NCI-H460 (cell line): Measurements from ENCODE around the gene CCDC74B. TPM values are rescaled to one million over a fixed set of nuclear protein-coding genes. Genes with fewer than 3 reads are reported as not detected.
"Not testable (repeated sequence)": the region's sequence is repeated elsewhere in the genome, so short reads cannot be mapped to it uniquely, and the experiment has no call there.

Experiments
- DNase-seq: peaks from one replicate; pipeline ENCODE4 v3.0.0-alpha.2; 2016; ENCODE audit warnings: low read depth; ENCODE audit errors: extremely low read depth
- polyA plus RNA-seq: library from polyadenylated mRNA; depleted of rRNA; stranded (reverse); fragments of >200 nt; gene quantifications from 2 replicates; pipeline ENCODE4 v1.2.3, GENCODE V29; 2014; cell fraction: nucleus; rRNA removed
- total RNA-seq: library from RNA; depleted of rRNA; stranded (reverse); fragments of >200 nt; shearing (Covaris generic); gene quantifications from 2 replicates; pipeline ENCODE4 v1.2.3, GENCODE V29; 2014; rRNA removed

The CCDC74B gene
- 5.5 and 6.6 TPM in 2 replicates for total RNA-seq
- 68.4 and 95.3 TPM in 2 replicates for polyA plus RNA-seq

DNA sequence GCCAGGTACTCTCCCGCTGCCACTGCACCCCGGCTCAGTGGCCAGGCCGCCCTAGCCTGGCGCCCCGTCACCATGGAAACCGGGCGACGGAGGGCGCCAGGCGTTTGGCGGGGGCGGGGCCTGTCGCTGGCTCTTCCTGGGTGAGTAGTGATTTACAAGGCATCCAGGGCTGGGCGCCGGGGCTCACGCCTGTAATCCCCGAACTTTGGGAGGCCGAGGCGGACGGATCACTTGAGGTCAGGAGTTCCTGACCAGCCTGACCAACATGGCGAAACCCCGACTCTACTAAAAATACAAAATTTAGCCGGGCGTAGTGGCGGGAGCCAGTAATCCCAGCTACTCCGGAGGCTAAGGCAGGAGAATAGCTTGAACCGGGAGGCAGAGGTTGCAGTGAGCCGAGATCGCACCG lies at the start of gene CCDC74B:
Gene CCDC74B (minus strand): TSS at position 107 of the 409 bp plus-strand sequence. CDS start 116 bp downstream, outside the sequence.
- DNase-seq: peak; percentile 38

DNA sequence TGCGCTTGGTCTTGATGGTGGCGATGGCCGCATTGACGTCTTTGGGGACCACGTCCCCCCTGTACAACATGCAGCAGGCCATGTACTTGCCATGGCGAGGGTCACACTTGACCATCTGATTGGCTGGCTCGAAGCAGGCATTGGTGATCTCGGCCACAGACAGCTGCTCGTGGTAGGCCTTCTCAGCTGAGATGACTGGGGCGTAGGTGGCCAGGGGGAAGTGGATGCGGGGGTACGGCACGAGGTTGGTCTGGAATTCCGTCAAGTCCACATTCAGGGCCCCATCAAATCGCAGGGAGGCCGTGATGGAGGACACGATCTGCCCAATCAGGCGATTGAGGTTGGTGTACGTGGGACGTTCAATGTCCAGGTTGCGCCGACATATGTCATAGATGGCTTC lies 48.9 kb upstream of the CCDC74B start:
- DNase-seq: not testable (repeated sequence)

DNA sequence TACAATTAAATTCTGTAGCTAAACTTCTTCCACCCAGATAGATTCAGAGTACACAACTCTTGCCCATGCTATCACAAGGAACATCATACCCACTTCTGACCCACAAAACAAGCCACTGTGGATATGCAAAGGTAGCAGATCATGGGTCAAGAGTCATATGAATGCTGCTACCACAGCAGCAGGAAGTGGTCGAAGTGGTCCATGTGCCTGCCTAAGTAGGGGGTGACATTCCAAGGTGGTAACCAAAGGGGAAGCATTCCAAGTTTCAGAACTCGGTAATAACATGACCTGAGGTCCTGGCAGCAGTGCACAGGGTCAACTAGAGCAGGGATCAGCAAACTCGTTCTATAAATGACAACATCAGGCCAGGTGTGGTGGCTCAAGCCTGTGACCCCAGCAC lies 47.5 kb upstream of the CCDC74B start:
- not testable (repeated sequence) for DNase-seq

DNA sequence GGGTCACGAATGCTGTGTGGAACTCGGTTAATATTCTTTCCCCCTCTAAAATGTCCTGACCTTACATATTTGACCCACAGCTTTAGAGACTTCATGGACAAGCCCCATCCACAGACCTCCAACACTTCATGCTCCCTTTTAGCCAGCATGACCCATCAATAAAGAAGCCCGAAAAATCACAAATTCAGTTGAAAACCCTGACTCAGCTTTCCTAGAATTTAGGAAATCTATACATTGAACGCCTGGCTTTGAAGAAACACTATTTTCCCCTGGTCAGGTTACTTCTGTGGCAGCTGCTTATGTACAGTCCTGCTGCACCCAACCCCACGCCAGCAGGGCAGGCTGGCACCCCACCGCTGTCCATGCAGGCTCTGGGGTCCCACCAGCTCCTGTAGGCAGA lies 46.4 kb upstream of the CCDC74B start:
- DNase-seq: not testable (repeated sequence)

DNA sequence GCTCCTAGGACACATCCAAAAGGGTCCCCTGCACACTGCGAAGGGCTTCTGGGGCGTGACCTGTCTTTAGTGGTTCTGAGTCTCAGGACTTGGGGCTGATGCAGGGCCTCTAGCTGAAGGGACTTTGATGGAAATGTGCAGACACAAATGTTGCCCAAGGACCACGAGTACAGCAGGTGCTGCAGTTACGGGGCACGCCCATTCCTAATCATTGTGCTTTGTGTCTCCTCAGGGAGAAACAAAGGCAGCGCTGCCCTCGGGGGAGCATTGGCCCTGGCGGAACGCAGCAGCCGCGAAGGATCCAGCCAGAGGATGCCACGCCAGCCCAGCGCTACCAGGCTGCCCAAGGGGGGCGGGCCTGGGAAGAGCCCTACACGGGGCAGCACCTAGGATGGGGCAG lies 45.3 kb upstream of the CCDC74B start:
- no peak for DNase-seq

DNA sequence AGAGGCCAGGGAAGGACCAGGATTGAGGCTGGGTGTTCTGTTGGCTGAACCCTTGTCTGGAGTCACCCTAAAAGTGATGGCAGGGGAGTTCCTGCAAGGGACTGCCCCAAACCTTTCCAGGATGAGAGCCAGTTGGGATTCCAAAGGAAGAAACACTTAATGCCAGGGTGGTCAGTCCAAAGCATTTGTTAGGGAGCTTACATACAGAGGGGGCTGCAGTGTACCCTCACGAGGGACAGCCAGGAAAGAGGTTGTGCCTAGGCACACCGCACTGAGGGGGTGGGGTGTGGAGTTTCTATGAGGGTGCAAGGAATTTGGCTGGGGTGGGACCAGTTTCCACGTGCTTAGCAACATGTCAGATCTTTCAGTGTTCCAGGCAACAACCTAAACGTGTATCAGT lies 44.0 kb upstream of the CCDC74B start:
- DNase-seq: not testable (repeated sequence)

DNA sequence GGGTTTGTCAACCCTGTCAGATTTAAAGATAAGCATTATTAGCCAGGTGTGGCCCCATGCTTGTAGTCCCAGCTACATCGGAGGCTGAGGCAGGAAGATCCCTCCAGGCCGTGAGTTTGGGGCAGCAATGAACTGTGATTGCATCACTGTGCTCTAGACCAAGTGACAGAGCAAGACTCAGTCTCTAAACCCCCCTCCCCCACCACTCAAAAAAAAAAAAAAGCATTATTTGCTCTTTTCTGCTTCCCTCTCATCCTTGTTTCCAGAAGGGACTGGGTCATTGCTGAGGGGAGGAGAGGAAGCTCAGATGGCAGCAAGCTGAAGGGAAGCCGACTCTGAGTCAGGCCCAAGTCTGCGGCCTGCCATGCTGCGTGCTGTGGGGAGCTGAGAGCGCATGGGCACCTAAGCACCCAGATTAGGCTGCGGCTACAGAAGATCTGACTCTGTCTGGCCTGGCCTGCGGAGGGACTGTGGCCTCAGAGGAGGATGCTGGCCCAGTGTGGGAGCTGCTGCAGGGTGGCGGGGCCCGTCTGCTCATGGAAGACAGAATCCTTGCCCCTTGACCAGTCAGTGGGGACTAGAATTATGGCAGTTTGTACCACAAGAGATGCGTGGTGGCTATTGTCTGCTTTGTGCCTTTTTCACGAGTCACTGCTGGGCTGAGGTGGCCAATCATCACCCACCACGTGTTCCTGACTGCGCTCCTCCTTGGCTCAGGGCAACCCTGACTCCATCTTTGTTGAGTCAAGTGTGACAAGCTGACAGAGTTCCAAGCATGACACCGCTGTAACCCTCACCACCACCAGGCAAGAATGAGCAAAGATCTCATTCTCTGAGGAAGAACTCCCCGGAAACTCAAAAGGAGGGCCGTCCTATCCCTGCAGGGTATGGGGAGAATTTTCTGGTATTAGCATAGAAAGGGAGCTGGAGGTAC lies 43.2 kb upstream of the CCDC74B start:
- not testable (repeated sequence) for DNase-seq

DNA sequence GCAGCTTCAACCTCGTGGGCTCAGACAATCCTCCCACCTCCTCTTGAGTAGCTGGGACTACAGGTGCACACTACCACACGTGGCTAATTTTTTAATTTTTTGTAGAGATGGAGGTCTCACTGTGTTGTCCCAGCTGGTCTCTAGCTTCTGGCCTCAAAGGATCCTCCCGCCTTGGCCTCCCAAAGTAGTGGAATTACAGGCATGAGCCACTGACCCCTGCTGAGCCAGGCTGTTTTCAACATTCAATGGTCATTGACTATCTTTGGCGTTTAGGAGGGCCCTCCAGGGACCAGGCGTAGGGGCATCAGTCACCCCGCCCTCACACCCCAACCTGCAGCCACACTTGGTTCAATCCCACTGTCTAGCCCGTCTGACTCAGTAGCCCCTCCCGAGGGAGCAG lies 42.4 kb upstream of the CCDC74B start:
- no peak for DNase-seq

DNA sequence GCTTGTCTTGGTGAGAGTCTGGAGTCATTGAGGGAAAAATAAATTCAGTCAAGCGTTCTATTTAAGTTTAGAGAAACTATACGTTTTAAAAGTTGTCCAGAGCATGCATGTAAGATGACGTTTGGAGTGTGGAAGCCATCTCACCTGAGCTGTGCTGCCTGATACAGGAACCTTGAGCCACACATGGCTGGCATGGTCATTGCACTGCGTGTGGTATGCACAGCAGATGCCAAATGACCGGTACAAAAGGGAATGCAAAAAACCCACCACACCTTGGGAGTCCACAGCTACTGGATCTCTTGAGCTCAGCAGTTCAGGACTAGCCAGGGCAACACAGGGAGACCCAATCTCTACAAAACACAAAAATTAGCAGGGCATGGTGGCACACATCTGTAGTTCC lies 41.5 kb upstream of the CCDC74B start:
- DNase-seq: no peak

DNA sequence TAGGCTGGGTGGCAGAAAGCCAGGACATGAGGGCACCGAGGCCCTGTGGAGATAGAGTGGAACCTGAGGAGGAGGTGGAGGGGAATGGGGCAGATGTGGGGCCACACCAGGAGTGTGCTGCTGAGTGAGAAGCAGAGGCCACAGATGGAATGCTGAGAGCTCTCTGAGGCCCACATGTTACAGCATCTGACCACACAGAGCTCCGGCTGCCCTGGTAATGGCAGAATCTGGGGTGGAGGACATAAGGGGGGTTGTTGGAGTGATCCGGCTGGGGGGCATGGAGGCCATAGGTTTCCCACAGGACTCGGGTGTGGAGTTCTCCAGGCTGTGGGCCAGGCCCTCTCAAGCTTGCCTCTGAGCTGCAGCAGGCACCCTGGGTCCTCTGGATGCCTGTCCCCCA lies 41.0 kb upstream of the CCDC74B start:
- DNase-seq: no peak

DNA sequence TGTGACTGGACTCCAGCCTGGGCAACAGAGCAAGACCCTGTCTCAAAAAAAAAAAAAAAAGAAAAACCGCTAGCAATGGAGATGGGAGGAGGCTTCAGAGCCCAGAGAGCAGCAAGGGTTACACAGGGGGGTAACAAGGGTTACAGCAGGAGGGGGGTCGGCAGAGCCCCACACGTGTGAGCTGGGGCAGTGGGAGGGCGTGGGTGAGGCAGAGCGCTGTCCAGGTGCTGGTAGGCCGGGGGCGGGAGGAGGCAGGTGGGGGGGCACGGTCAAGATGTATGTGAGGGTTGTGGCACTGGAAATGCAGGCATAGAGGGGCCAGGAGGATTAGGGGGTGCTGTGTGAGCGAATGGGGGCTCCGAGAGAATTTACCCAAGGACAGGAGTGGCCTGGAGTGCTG lies 40.5 kb upstream of the CCDC74B start:
- DNase-seq: no peak

DNA sequence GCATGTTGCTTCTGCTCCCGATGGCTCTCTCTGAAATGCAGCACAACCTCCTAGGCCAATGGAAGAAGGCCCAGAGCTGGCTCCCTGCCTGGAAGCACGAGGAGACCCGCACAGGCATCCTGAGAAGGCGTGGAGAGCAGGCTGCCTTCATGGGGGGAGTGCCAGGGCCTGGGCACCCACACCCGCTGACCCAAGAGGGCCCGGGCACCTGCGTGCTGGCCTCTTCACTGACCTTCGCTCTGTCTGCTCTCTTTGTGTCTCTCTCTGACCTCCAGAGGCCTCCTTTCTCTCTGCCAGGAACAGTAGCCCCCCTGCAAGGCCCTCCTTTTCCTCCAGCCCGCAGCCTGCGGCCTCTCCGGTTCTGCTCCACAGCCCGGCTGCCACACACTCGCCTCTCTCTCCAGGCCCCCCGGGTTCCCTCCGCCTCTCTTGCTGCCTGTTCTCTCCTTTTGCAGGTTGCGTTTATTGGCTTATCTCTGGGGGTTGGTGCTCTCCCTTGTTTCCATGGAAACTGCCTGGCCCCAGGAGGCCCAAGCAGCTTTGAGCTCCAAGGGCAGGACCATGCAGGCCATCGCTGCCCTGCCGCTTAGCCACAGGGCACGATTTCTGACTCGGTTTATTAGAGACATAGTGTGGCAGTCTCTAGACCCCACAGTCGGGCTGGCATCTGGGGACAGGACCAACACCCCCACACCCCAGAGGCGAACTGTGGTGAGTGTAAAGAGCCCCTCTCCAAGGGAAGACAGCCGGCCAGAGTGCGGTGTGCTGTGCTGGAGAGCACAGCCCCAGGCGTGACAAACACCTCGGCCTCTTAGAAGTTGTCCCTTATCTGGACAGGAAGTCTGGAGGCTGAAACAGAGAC lies 38.8 kb upstream of the CCDC74B start:
- DNase-seq: no peak

DNA sequence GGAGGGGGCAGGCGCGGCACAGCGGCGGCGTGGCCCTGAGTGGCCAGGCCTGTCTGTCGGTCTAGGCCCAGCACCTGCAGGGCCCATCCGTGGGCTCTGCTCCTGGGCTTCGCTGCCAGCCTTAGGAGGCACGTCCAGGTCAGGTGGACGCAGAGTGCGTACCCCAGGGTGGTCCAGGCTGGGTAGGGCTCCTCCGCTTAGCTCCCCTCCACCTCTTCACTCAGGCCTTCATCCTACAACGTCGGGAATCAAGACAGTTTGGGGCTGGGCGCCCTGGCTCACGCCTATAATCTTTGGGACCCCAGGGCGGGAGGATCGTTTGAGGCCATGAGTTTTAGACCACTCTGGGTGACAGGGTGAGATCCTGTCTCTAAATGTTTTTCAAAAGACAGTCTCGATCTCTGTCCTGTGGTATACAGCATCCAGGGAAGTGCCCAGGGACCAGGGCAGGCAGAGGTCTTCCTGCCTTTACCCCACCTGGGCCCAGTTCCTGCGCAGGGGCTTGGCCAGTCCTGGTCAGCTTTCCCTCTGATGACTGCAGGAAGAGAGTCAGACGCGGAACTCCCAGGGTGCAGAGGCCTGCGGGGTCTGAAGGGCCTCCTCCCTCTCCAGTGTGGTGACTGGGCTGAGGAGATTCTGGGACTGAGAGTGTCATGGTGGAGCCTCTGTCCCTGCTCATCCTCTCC lies 38.1 kb upstream of the CCDC74B start:
- DNase-seq: not testable (repeated sequence)

DNA sequence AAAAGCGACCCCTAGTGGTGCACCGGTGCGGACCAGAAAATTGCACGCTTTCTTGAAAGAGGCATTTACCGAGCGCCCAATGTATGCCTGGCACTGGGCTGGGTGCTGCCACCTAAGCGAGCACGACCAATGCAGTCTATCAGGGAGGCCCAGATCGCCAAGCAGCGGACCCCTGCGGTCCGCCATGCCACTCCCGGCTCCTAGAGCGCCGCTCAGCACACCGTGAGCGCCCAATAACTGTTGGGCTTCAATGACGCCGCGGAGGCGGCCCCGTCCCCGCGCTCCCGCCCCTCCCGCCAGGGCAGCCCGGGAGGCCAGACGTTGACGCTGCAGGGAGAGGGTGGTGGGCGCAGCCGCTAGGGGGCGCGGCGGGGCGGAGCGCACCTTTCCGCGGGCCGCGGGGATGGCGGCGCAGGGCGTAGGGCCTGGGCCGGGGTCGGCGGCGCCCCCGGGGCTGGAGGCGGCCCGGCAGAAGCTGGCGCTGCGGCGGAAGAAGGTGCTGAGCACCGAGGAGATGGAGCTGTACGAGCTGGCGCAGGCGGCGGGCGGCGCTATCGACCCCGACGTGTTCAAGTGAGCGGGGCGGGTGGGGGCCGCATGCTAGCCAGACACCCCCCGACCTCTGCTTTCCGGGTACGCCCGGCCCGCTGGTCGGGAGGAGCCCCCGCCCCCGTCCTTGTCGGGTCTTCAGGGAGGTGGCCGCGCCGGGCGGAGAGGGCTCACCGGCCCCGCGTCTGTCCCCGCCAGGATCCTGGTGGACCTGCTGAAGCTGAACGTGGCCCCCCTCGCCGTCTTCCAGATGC lies 37.2 kb upstream of the CCDC74B start, which contains the start of gene MZT2B:
Gene MZT2B (plus strand): TSS at position 383 of the 803 bp plus-strand sequence. CDS start 21 bp downstream, at position 404.
- peak; percentile 84 for DNase-seq

DNA sequence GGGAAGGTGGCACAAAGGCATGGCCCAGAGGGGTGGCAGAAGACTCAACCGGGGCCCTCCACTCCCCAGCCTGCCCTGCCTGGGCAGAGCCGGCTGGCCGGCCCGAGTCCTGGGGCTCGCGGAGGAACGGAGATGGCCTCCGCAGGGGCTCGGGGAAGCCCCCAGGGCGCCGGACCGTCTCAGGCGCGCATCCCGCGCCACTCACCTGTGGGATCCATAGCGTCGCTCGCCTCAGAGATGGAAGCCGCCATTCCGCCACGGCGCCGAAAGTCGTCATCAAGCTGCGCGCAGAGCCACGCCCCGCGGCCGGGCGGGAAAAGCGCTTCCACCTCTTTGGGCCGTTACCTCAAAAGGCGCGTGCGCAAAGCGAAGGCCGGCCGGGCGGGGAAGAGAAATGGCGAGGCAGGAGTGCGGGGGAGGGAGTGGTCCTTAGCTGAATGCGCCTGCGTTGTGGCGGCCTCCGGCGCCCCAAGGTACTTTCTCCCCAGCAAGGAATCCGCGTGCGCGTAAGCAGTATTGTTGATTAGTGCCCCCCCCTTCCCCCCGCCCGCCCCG lies 36.5 kb upstream of the CCDC74B start, which contains the start of gene SMPD4:
Gene SMPD4 (minus strand): TSS at position 278 of the 555 bp plus-strand sequence. CDS start 5,010 bp downstream, outside the sequence.
- DNase-seq: peak; percentile 97

DNA sequence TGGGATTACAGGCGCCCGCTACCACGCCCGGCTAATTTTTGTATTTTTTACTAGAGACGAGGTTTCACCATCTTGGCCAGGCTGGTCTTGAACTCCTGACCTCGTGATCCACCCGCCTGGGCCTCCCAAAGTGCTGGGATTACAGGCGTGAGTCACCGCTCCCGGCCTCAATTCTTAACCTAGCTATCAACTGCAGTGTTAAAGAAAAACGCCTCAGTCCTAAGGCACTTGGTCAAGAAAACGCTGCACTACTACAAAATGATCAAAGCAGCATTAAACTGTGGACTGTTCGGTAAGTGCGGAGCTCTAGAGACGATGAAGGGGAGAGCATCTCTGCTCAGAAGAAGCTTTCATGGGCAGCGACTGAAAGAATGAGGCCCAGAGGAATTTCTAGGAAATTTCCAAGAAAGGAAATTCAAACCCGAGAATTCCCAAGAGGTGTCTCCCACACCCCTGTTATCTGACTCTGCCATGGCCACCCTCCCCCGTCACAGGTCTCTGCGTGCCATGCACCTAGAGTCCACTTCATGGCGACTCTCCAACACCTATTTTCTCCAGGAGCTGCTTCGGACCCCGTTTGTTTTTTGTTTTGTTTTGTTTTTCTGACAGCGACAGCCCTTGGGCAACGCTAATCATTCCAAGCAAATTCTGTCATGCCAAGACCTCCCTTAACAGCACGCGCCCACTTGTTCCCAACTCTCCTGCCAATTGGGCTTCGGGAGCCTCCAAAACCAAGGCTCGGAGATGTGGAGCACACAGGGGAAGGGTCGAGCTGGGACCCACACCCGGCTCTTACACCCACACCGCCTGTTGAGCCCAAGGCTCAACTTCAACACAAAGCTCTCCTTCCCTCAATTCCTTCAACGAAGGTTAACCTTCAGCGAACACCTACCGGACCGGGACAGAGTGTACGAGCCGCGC lies 35.8 kb upstream of the CCDC74B start:
- not testable (repeated sequence) for DNase-seq

DNA sequence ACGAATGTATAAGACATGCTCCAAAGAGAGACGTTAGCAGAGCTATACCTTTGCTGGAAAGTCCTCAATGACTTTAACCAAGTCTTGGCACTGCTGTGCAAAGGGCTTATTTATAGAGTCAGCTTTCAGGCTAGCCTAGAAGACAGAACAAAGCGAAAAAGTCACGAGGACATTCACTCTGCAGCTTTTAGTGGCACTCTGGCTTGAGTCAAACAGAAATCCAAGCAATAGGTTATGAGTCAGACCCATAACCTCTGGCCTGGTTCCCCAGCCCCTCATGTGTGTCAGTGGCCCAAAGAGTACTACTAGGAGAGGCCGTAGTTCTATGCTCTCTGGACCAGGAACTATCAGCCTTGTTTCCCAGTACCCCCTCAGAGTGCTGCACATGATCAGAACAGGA lies 30.0 kb upstream of the CCDC74B start:
- not testable (repeated sequence) for DNase-seq

DNA sequence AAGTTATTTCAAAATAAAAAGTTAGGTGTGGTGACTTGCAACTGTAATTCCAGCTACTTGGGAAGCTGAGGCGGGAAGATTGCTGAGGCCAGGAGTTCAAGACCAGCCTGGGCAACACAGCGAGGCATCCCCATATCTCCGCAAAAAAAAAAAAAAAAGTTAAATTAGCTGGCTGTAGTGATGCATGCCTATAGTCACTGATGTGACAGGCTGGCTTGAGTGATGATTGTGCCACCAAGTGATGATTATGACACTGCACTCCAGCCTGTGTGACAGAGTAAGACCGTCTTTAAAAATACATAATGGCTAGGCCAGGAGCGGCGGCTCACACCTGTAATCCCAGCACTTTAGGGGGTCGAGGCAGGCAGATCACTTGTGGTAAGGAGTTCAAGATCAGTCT lies 25.0 kb upstream of the CCDC74B start:
- DNase-seq: no peak
